ENCODE measurements around the gene PACS1.

The PACS1 gene

DNA sequence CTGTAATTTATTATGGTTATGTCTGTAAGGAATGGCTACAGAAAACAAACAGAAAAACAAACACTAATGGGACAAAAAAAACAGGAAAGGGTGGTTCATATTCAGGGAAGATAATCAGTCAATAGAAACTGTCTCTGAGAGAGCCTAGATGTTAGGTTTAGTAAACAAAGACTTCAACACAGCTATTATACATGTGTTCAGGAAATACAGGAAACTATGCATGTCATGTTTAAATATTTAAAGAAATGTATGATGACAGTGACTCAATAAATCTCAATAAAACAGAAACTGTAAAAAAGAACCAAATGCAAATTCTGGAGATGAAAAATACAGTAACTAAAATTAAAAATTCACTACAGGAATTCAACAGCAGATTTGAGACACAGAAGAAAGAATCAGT is 76.0 kb downstream of the PACS1 start:
- DNase-seq = no peak

DNA sequence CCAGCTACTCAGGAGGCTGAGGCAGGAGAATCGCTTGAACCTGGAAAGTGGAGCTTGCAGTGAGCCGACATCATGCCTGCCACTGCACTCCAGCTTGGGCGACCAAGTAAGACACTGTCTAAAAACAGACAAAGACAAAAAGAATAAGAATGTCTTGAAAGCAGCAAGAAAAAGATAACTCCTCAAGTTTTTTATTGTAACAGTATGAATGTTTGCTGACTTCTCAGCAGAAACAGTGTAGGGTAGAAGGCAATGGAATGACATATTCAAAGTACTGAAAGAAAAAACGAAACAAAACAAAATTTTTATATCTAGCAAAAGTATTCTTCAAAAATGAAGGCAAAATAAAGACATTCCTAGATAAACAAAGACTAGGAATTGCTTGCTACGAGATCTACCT is 76.9 kb downstream of the PACS1 start:
- DNase-seq = no peak

DNA sequence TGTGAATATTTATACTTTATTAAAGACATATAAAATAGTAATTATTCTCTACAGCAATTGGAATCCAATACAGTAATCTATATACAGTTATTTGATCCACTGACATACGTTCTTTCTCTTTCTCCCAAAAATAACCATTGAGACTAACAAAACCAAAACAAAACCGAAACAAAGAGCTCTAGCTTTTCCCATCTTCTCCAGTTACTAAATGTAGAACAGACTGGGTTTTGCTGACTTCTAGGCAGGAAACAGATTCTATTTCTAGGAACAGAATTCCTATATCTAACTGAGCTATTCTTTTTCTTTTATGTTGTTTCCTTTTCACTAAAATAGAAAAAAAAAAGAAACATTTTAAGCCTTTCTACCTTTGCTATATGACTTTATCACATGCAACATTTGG is 80.1 kb downstream of the PACS1 start:
- no peak for DNase-seq

DNA sequence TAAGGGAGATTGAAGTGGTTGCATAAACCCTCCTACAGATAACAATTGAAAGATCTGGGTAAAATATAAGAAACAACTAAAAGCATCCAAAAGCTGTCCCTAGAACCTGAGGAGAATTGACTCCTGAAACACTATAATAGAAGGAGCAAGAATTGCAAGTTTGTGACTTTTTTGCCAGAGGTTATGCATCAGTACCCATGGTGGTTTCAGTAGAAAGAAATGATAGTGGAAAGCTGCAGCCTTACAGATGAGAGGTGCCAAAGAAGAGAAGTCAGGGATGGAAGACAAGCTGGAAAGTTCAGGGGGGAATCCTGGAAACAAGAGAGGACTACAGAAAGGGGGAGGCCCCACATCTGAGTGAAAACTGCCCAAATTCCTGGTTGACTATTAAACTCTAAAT is 80.7 kb downstream of the PACS1 start:
- DNase-seq = no peak

DNA sequence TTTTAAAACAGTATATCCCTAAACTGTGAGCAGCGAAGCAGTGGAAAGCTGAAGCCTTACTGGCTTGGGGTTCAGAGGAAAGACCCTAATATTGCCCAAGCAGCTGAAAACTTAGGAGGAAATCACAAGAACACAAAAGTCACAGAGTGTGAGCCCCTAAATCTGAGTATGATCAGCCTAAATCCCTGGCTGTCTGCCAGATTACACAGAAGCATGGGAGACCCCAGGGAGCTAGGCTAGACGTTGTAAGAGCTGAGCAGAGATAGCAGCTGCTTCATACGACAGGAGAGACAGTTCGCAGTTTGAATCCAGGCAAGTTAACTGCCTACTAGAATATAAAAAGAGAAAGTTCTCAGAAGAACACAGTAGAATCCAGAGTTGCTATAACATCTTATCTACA is 81.2 kb downstream of the PACS1 start:
- no peak for DNase-seq

DNA sequence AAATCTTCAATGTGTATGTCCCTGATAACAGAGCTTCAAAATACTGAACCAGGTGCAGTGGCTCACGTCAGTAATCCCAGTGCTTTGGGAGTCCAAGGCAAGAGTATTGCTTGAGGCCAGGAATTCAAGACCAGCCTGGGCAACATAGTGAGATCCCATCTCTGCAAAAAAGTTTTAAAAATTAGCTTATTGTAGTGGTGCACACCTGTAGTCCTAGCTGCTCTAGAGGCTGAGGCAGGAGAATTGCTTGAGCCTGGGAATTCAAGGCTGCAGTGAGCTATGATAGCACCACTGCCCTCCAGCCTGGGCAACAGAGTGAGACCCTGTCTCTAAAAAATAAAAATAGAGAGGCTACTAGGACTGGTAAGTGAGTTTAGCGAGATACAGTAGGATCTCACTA is 84.0 kb downstream of the PACS1 start:
- DNase-seq = no peak

DNA sequence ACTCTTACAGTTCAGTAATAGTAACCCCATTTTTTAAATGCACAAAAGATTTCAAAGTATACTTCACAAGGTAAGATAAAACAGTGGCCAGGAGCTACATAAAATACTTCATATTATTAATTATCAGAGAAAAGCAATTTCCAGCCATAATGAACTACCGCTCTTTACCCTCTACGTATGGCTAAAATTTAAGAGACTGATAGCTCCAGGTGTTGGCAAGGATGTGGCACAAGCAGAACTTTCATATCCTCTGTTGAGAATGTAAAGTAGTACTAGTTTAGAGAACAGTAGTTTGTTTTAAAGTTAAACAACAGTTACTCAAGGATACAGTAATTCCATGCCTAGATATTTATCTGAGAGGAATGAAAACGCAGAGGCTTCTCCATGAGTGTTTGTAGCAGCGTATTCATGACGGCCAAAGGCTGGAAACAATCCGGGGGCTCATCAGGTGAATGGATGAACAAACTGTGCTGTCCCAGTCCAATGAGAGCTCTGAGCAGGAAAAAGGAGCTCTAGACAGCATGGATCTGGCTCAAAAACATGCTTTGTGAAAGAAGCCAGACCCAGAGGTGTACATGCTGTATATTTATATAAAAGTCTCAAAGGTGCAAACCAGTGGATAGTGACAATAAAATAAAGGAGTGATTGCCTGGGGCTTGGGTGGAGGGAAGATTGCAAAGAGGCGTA is 85.5 kb downstream of the PACS1 start:
- DNase-seq = no peak

DNA sequence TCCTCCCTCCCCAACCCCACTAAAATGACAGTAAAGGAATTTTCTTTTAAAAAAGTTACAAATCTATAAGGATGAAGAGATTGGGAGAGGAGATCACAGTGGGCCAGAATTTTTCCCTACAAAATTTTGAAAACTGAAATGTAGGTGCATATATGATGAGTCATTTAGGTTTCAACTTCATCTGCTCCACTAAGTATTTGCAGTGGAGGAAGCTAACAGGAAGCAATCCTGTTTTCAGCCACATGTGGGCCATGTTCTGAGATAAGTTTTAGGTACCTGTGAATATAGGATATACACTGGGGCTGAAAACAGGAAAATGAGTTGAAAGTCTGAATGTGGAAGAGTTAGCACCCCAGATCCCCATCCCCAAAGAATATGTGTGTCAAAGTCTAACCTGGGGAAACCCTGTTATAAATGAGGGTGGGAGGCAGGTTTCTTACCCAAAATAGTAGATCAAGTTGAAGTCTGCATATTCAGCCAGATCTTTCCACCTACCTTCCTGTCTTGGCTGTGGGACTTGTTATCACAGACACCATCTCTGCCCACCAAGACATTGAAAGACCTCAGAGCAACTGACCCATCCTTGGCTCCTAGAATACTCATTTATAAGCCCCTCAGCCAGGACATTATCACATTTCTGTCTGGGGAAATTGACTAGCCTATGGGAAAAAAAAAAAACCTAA is 87.3 kb downstream of the PACS1 start:
- no peak for DNase-seq

DNA sequence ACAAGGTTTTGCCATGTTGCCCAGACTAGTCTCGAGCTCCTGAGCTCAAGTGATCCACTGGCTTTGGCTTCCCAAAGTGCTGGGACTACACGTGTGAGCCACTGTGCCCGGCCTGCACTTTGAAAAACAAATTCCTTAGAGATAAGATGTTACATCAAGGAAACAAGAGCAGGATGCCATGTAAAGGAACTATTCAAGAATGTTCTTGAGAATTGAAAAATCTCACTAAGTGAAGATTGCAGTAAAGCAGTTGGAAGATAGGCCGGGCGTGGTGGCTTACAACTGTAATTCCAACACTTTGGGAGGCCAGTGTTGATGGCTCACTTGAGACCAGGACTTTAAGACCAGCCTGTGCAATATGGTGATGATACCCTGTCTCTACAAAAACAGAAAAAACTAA is 88.1 kb downstream of the PACS1 start:
- DNase-seq = no peak

DNA sequence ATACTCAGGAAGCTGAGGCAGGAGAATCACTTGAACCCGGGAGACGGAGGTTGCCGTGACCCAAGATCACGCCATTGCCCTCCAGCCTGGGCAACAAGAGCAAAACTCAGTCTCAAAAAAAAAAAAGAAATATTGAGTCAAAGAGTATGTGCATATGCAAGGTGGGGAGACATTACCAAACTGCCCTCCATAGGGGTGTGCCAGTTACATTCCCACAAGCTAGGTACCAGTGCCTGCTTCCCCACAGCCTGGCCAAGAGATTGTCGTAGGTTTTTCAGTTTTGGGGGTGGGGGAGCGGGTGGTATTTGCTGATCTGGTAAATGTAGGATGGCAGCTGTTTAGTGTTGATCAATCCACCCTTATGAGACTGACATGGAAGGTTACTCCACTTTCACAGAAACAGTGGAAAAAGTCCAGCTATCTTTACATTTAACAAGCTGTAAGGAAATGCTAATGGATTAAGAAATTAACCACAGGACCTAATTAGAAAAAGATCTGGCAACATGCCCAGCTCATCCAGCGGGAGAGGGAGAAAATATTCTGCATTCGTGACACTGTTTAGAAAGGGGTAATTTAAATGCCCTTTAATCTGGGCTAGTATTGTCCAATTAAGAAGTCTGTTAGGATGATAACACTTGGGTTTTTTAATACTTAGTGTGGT is 89.4 kb downstream of the PACS1 start:
- no peak for DNase-seq

DNA sequence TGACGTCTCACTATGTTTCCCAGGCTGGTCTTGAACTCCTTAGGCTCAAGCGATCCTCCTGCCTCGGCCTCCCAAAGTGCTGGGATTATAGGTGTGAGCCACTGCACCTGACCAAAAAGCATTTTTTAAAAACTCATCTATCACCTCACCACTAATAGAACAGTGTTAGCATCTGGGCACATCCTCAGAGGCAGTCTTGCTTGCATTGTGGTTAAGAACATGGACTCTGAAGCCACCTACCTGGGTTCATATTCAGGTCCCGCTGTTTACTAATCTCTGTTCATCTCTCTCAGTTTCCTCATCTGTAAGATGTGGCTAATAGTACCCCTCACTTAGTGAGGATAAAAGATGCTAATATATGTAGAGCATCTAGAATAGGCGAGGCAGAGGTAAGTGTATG is 90.6 kb downstream of the PACS1 start:
- DNase-seq = no peak

DNA sequence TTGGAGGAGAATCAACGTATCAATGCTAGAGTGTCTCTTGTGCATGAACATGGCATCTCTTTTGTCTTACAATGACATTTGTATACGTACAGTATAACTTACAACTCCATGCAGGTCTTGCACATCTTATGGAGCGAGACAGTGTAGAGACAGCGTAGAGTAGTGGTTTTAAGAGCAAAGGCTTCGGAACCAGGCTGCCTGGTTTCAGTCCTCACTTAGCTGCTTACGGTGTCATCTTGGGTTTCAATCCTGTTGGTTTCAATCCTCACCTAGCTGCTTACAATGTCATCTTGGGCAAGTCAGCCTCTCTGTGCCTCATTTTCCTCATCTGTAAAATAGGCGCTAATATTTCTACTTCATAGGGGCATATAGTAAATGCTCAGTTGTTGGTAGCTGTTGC is 98.2 kb downstream of the PACS1 start:
- DNase-seq = no peak

DNA sequence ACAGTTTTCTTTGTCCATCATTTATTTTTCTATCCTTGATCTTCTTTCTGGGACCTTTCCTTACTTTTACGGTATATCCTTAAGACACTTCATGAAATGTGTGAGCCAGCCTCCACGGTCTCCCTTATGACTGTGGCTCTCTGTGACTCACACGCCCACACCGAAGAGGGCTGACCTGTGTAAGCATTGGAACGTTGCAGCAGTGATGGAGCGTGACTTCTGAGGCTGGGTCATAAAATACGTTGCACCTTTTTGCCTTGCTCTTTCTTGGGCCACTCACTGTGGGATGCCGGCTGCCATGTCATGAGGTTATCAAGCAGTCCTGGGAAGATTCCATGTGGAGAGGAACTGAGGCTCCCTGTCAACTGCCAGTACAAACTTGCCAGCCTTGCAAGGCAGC is 102.1 kb downstream of the PACS1 start:
- DNase-seq = no peak

DNA sequence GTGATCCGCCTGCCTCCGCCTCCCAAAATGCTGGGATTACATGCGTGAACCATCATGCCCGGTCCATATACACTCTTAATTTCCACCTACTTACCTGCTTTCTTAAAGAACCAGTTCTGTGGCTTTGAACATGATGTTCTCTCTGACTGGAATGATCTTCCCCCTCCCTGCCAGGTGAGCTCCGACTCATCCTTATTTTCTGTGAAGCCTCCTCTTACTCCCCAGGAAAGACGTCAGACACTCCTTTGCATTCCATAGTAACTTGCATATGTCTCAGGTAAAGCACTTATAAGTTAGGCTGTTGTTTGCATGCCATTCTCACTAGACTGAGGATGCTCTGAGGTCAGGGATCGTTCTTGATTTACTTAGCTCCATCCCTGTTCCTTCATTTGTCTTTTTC is 106.6 kb downstream of the PACS1 start:
- no peak for DNase-seq

DNA sequence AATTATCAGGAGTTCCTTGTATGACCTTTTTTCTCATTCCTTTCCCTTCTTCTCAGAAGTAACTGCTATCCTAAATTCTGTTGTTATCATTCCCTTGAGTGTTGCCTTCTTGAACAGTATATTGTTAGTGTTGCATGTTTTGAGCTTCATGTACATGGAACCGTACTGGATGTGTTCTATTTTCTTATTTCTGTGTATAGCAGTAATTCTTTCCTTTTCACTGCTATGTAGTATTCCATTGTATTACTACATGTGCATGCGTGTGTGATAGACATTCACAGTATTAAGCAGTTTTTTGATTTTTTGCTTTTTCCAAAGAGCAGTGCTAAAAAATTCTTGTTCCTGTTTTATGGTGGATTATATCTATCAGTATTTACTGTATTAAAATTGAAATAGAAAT is 108.1 kb downstream of the PACS1 start:
- no peak for DNase-seq

DNA sequence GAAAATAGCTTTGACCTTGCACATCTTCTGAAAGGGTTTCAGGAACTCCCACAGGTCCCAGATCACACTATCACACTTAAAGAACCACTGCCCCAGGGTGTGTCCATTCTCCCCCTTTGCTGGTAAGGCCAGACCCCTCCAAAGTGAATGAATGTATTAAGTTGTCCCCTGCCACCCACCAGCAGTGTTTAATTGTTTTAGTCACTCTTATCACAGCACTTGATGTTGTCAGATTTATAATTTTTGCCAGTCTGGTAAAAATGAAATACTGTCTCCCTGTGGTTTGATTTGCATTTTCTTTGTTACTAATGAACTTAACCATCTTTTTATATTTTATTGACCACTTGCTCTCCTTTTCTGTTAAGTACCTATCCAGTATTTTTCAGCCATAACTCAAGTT is 108.8 kb downstream of the PACS1 start:
- no peak for DNase-seq

DNA sequence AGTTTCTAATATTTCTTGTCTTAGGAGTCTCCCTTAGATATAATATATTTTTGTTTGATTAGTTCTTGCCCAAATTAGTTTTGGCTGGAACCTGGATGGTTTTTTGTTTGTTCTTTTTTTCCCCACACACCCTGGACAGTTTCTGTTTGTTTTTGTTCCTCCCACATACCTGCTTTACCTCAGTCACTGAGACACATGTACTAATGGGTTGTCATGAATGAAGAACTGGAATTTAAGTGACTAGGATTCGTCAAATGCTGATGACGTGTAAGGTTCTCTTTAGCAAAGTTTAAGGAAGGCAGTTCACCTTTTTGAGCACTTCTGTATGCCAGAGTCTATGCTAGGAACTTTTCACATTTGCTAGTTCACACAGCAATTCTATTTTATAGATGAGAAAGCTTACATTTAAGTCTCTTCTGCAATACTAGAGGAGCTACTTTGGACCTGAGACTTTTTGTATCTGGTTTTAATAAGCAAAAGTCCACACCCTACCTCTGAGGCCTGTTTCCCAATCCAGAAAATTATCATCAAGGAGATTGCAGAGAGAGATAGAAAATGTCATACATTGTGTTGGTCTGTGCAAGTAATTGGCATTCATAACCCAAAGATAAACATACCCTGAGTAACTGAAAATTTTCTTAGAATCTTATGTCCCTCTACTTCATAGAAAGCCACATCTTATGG is 111.7 kb downstream of the PACS1 start:
- DNase-seq = no peak

DNA sequence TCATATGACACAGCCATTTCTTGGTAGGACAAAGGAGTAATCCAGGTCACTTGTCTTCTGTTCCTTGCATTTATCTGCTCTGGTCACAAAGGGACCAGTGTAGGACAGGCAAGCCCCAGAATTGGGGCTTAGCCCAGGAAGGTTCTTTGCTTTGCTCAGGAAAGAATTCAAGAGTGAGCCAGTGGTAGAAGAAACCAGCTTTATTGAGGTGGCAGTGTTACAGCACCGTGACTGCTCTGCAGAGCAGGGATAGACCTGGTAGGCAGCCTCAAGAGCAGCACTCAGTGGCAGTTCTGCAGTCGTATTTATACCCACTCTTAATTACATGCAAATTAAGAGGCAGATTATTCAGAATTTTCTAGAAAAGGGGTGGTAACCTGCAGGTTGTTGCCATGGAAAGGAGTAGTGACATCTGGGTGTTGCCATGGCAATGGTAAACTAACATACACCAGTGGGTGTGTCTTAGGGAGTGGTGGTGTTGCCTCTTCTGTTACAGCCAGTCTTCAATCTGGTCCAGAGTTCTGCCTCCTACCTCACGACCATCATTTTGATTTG is 113.5 kb downstream of the PACS1 start:
- DNase-seq = no peak

DNA sequence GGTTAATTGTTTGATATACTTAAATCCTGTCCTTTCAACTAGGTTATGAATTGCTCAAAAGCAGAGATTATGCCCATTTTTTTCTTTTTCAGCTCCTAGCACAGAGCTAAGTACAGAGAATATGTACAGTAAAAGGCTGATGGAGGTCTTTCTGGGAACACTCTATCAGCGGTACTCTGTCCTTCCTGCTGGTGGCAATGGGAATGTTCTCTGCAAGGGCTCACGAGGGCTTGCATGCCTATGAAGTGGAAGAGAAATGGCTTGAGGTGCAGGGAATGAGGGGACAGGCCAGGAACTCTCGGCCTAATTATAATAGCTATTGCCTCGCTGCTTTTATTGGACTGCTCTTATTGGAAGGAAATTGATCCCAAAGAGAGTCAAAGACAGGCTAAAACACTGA is 114.7 kb downstream of the PACS1 start:
- no peak for DNase-seq

DNA sequence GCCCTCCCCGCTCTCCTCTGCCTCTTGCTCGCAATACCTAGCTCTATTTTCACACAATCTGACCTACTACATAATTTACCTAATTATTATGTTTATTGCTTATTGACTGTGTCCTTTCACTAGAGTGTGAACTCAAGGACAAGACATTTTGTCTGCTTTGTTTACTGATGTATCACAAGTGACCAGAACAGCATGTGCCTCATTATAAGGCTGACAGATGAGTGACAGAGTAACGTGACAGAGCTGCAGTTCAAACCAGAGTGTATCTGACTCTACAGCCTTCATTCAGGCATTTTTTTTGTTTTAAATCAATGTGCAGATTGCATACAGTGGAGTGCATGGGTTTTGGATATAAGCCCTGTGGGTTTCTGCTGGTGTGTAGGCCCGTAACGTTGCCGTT is 116.4 kb downstream of the PACS1 start:
- no peak for DNase-seq

DNA sequence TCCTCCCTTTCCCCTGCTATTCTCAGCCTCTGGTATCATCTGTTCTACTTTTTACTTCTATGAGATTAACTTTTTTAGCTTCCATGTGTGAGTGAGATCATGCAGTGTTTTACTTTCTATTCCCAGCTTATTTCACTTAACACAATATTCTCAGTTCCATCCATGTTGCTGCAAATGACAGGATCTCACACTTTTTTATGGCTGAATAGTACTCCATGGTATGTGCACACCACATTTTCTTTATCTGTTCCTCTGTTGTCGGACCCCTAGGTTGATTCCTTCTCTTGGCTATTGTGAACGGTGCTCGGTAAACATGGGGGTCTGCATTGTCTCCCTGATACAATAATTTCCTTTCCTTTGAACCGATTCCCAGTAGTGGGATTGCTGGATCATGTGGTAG is 117.4 kb downstream of the PACS1 start:
- no peak for DNase-seq

DNA sequence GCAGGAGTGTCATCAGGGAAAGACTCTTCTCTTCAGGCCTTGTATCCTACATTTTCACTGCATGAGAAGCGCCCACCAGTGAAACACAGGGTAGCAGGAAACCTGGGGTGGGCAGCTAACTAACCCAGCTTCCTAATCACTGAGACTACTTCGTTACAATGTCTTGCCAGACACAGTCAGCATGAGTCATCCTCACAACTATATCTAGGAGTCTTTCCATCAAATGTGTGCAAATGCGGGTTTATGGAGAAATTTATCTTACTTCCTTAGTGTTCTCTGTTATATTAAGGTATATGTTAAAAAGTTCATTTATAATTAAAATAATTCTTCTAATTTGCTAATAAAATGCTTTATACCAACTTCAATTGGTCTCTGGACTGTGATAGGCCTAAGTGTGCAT is 118.5 kb downstream of the PACS1 start:
- DNase-seq = no peak

DNA sequence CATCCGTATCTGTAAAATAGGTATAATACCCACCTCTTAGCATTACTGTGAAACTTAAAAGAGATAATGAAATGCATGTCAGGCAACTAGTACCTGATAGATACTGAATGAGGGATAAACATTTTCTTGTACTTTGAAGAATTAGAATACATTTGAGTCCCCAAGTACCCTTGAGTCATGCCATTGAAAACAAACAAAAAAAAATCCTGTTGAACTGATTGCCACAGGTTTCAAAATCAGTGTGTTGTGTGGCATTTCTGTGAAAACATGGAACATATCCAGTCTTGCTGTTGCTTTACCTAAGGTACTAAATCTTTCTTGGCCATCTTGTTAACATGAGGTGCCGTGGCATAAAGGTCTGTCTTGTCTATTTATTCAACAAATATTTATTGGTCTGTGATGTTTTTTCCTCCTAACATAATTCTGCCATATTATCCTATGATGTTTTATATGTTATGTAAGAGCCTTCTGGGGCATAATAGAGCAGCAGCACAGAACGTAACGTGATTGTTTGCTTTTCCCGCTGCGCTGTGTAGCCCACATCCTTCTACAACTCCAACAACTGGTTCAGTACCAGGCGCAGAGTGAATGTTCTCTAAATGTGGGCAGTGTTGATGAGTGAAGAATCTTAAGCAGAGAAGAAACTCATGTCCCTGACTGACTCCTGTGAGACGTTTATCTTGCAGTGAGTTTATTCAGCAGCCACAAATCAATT is 119.1 kb downstream of the PACS1 start:
- no peak for DNase-seq

Measured in DMS 273 treated with DMSO at 0.1 percent for 48 hours (cell line).